ENCODE data around the gene ENTR1.

DNA sequence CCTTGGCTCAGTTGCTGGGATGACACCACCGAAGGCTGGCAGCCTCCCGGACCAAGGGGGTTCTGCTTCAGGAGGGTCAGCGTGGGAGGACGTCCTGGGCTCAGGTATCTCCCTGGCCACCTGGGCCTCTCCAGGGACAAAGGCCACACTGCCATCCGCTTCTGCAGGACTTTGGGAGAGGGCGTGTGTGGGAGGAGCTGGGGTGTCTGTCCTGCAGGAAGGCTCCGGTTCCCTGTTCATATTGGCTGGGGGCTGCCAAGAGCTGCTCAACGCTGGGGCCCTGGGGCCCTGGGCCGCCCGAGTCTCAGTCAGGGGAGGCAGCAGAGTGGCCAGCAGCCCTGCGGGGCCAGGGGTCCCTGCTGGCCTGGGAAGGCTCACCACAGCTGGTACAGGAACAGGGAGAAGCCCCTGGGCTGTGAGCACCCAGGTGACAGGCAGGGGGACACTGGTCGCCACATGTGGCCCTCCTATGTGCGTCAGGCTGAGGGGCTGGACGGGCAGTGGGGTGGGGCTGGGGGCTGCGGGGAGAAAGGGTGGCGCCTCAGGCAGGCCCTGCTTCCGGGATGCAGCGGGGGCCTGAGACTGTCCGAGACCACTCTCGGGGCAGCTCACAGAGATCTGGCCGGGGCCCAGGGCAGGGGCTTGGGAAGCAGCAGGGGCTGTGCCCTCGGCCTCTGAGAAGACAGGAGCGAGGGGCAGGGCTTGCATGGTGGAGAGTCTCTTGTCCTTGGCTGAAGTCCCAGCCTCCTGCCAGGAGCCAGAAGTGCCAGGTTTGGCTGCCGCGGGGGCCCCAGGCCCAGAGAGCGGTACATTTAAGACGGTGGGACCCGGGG is 32.0 kb downstream of the ENTR1 start:
- TF ChIP-seq, protein P1, sequence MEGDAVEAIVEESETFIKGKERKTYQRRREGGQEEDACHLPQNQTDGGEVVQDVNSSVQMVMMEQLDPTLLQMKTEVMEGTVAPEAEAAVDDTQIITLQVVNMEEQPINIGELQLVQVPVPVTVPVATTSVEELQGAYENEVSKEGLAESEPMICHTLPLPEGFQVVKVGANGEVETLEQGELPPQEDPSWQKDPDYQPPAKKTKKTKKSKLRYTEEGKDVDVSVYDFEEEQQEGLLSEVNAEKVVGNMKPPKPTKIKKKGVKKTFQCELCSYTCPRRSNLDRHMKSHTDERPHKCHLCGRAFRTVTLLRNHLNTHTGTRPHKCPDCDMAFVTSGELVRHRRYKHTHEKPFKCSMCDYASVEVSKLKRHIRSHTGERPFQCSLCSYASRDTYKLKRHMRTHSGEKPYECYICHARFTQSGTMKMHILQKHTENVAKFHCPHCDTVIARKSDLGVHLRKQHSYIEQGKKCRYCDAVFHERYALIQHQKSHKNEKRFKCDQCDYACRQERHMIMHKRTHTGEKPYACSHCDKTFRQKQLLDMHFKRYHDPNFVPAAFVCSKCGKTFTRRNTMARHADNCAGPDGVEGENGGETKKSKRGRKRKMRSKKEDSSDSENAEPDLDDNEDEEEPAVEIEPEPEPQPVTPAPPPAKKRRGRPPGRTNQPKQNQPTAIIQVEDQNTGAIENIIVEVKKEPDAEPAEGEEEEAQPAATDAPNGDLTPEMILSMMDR (IDR thresholded peaks at IDR 0.05) = no peak
- TF ChIP-seq EZH2 (IDR thresholded peaks at IDR 0.05; ENCODE audit: borderline replicate concordance, insufficient read depth, low read depth, low read length, poor library complexity, severe bottlenecking) = no peak

Data from B cell (primary cell).